Measurements from ENCODE around the gene CNTNAP1. TPM values are rescaled to one million over a fixed set of nuclear protein-coding genes. Genes with fewer than 3 reads are reported as not detected.

The CNTNAP1 gene
- total RNA-seq, 4 donors from 2014 or later, result 3.7 to 43.8 (median 10.1) TPM

DNA sequence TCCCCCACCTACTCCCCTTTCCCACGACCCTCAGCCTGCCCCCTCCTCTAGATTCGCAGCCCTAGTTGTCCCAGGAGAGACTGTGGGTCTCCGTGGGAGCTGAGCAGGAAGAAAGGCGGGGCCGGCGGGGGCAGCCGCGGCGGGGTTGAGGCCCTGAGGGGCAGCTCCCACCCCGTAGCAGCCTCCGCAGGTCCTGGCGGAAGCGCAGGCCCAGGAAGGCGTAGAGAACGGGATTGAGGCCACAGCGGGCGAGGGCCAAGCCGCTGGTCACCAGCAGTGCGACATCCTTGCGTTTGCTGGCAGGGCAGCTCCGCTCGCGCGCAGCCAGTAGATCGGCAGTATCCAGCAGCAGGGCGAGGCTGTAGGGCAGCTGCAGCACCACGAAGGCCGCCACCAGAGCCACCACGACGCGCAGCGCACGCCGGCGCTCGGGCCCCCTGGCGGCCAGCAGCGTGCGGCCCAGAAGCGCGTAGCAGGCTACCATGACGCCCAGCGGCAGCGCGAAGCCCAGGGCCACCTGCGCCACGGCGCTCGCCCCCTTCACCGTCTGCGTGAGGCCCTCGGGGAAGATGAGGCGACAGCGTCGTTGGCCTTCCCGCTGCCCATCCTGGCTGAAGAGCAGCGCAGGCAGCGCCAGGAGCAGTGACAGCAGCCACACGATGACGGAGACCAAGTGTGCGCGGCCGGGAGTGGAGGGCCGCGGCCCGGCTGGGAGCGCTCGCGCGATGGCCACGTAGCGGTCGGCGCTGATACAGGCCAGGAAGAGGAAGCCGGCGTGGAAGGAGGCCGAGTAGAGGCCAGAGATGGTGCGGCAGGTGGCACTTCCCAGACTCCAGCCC lies 2.6 kb upstream of the CNTNAP1 start:
- TF ChIP-seq, protein P1, sequence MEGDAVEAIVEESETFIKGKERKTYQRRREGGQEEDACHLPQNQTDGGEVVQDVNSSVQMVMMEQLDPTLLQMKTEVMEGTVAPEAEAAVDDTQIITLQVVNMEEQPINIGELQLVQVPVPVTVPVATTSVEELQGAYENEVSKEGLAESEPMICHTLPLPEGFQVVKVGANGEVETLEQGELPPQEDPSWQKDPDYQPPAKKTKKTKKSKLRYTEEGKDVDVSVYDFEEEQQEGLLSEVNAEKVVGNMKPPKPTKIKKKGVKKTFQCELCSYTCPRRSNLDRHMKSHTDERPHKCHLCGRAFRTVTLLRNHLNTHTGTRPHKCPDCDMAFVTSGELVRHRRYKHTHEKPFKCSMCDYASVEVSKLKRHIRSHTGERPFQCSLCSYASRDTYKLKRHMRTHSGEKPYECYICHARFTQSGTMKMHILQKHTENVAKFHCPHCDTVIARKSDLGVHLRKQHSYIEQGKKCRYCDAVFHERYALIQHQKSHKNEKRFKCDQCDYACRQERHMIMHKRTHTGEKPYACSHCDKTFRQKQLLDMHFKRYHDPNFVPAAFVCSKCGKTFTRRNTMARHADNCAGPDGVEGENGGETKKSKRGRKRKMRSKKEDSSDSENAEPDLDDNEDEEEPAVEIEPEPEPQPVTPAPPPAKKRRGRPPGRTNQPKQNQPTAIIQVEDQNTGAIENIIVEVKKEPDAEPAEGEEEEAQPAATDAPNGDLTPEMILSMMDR (IDR thresholded peaks at IDR 0.05), result peak; percentile 81 to 98 (median 93)
- peak in 2 of 3 donors; percentile 55 to 74 for TF ChIP-seq POLR2AphosphoS5 (IDR thresholded peaks at IDR 0.05)
- TF ChIP-seq POLR2A (IDR thresholded peaks at IDR 0.05), result peak; percentile 43
- TF ChIP-seq EP300 (IDR thresholded peaks at IDR 0.05; ENCODE audit: low read depth), result no peak
- peak; percentile 85 for DNase-seq
- in situ Hi-C loops (cut with MboI; ENCODE audit: low pct_ligation_motif_present in 1 of 4, low pct_unique_long_range_greater_than_20kb in 1 of 4, low sequenced_read_pairs in 3 of 4) (loop anchor here (10.0 to 25.0 kb wide), 2 partner anchors 75 to 92 kb away; partner anchors contain the start of genes PSMC3IP (in 3 of the 4), RETREG3 (in 1 of the 4) and TUBG1 (in 1 of the 4)), intact Hi-C loops (cut with DNase I; ENCODE audit: low total_unique reads) (loop anchor here (10.0 kb wide), 1 partner anchor 75 kb away; the partner anchor contains the start of genes RETREG3 and TUBG1)
- no peaks in the 10 kb centered on the region for H3K9me3 ChIP-seq
- H3K27ac ChIP-seq, result peak overlapping the region; percentile 92 to 98 (median 96)
- H3K4me3 ChIP-seq, result peak overlapping the region; percentile 7 to 91 (median 60)
- peaks cover 33% of the 10 kb centered on the region for H3K27me3 ChIP-seq
- H3K4me1 ChIP-seq, result peaks cover 34 to 90% (median 74%) of the 10 kb centered on the region in 4 donors
- WGBS, 2 donors (ENCODE audit: low coverage in 1 of 2), result 0 to 23% methylated on average over 2 to 42 of the region's 78 CpGs
- no peaks in the 10 kb centered on the region for H3K36me3 ChIP-seq

DNA sequence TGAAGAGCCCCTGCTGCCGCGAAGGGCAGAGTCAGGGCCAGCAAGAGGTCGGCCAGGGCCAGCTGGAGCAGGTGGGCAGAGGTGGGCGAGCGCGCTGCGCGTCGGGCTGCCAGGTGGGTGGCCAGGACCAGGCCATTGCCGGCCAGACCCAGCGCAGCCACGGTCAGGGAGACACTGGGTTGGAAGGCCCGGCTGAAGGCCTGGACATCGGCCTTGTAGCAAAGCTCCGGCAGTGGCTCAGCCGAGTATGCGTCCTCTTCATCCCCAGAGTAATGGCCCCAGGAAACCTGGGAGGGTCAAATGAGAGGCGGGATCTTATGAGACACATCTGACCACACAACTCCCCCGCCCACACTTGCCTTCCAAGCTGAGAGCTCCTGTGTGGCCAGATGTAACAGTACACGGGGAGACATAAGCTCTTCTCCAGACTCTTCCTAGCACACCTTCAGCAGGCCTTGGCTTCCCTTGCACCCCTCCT lies 2.0 kb upstream of the CNTNAP1 start:
- TF ChIP-seq POLR2A (IDR thresholded peaks at IDR 0.05), result no peak
- TF ChIP-seq, protein P1 (IDR thresholded peaks at IDR 0.05), result no peak
- TF ChIP-seq POLR2AphosphoS5 (IDR thresholded peaks at IDR 0.05), result no peak
- TF ChIP-seq EP300 (IDR thresholded peaks at IDR 0.05; ENCODE audit: low read depth), result no peak
- Histone ChIP-seq H3K27ac (peak overlapping the region; percentile 92 to 98 (median 96)), H3K36me3 (no peaks in the 10 kb centered on the region), H3K27me3 (peaks cover 40% of the 10 kb centered on the region), H3K4me1 (peaks cover 33 to 87% (median 70%) of the 10 kb centered on the region in 4 donors), H3K9me3 (no peaks in the 10 kb centered on the region), H3K4me3 (peak overlapping the region in 3 of 4 donors; percentile 57 to 91 (median 62))
- WGBS, 2 donors (ENCODE audit: low coverage in 1 of 2), result 60 to 70% methylated on average over 3 to 6 of the region's 20 CpGs
- in situ Hi-C loops (cut with MboI; ENCODE audit: low pct_ligation_motif_present in 1 of 4, low pct_unique_long_range_greater_than_20kb in 1 of 4, low sequenced_read_pairs in 3 of 4) (loop anchor here (10.0 to 25.0 kb wide), 2 partner anchors 76 to 93 kb away; partner anchors contain the start of genes PSMC3IP (in 3 of the 4), RETREG3 (in 1 of the 4) and TUBG1 (in 1 of the 4)), intact Hi-C loops (cut with DNase I; ENCODE audit: low total_unique reads) (loop anchor here (10.0 kb wide), 1 partner anchor 76 kb away; the partner anchor contains the start of genes RETREG3 and TUBG1)
- DNase-seq, result peak; percentile 34

DNA sequence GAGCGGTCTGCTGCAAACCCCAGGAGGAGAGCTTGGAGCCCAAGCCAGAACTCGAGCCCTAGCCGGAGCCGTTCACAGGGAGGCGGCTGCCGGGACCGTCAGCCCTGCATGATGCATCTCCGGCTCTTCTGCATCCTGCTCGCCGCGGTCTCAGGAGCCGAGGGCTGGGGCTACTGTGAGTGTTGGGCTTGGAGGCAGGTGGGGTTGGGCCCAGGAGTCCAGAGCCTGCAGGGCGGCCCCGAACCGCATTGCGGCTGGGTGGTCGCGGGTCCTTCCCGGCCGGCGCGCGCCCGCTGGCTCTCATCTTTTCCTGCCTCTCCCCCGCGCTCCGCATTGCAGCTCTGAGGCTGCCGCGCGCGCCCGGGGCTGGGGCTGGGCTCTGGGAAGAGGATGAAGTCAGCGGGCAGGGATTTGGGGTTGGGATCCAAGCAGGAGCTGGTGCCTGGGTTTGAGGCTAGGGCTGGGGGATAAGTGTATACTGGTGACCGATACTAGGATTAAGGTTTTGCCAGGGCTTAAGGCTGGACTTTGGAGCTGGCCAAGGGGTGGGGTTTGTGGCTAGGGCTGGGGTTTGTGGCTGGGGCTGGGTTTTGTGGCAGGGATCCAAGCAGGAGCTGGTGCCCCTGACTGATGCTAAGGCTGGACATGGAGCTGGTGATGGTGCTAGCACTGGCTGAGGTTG lies 532 bp downstream of the CNTNAP1 start:
- Histone ChIP-seq H3K4me3 (peak overlapping the region; percentile 21 to 56 (median 46)), H3K36me3 (no peaks in the 10 kb centered on the region), H3K9me3 (no peaks in the 10 kb centered on the region), H3K27me3 (peaks cover 43% of the 10 kb centered on the region), H3K27ac (peak overlapping the region; percentile 77 to 98 (median 90)), H3K4me1 (peaks cover 29 to 69% (median 56%) of the 10 kb centered on the region in 4 donors)
- peak; percentile 67 for DNase-seq
- in situ Hi-C loops (cut with MboI; ENCODE audit: low pct_ligation_motif_present in 1 of 4, low pct_unique_long_range_greater_than_20kb in 1 of 4, low sequenced_read_pairs in 3 of 4), result loop anchor here (10.0 to 25.0 kb wide), 2 partner anchors 78 to 96 kb away; partner anchors contain the start of genes PSMC3IP (in 3 of the 4), RETREG3 (in 1 of the 4) and TUBG1 (in 1 of the 4)
- 0% methylated on average over 6 to 28 of the region's 34 CpGs for WGBS, 2 donors (ENCODE audit: low coverage in 1 of 2)
- TF ChIP-seq, protein P1 (IDR thresholded peaks at IDR 0.05), result no peak
- peak in 1 of 3 donors; percentile 9 for TF ChIP-seq POLR2AphosphoS5 (IDR thresholded peaks at IDR 0.05)
- intact Hi-C loops (cut with DNase I; ENCODE audit: low total_unique reads), result loop anchor here (10.0 kb wide), 1 partner anchor 78 kb away; the partner anchor contains the start of genes RETREG3 and TUBG1

Measured in transverse colon (tissue), 4 donors.